K562 (cell line): ENCODE measurements around the gene ARL6IP4. TPM values are rescaled to one million over a fixed set of nuclear protein-coding genes. Genes with fewer than 3 reads are reported as not detected.

Experiments used
- GATAD2A ChIP-seq: fragments of 450-650 bp; IDR thresholded peaks from 2 replicates; pipeline ENCODE4 v1.6.1; 2017
- PHF20 ChIP-seq: fragments of 450-650 bp; IDR thresholded peaks from 2 replicates; pipeline ENCODE4 v1.6.1; 2018; ENCODE audit not compliant: partially characterized antibody
- RNF219 ChIP-seq: fragments of 250-450 bp; sonication (Bioruptor Pico); IDR thresholded peaks from 2 replicates; pipeline ENCODE4 v1.5.0; 2022; ENCODE audit warnings: mild to moderate bottlenecking
- RUNX1 ChIP-seq: sonication (generic); IDR thresholded peaks from 2 replicates; pipeline ENCODE4 v1.6.1; 2016; ENCODE audit warnings: antibody characterized with exemption, low read depth
- SMARCB1 ChIP-seq: IDR thresholded peaks from 2 replicates; pipeline ENCODE4 v1.6.1; 2011; ENCODE audit warnings: improper control_type of control experiment, low read depth; ENCODE audit not compliant: insufficient read length
- ZBTB1 ChIP-seq: sonication (generic); formaldehyde crosslinking; IDR thresholded peaks from 2 replicates; pipeline ENCODE4 v1.8.1; 2023; ENCODE audit warnings: missing genetic modification reagents, low read depth, mild to moderate bottlenecking, borderline replicate concordance
- ZBTB17 ChIP-seq: fragments of 450-650 bp; formaldehyde crosslinking; IDR thresholded peaks from 2 replicates; pipeline ENCODE4 v1.4.0; 2020; ENCODE audit warnings: mild to moderate bottlenecking
- ZNF407 ChIP-seq: fragments of 450-650 bp; IDR thresholded peaks from 2 replicates; pipeline ENCODE4 v1.6.1; 2016; ENCODE audit warnings: low read depth
- polyA plus RNA-seq, 8 experiments: library from polyadenylated mRNA; depleted of rRNA in 4 of 8; stranded (reverse) in 5 of 8; unstranded in 3 of 8; fragments of >200 nt; fragmentation: Nextera tagmentation in 2 of 8; fragmentation: Illumina TruSeq in 1 of 8; extraction: Ambion mirVana in 2 of 8; extraction: Trizol in 1 of 8; gene quantifications; 2 replicates each; pipeline versions ENCODE4 v1.2.1 to v1.2.3, GENCODE V29; 2011 to 2014; ENCODE audit warnings: inconsistent platforms in 1 of 8, missing spikeins in 1 of 8
- total RNA-seq, 7 experiments: library from RNA; depleted of rRNA in 6 of 7; stranded (reverse); fragments of >200 nt in 6 of 7; fragmentation: Illumina TruSeq in 2 of 7; extraction: Trizol in 2 of 7; gene quantifications; 2 replicates each; pipeline versions ENCODE4 v1.2.1 to v1.2.3, GENCODE V29; 2011 to 2021; ENCODE audit warnings: low replicate concordance in 1 of 7

The ARL6IP4 gene
- total and polyA plus RNA-seq, 9 of the 15 experiments (the other 6 are each of a cell fraction or from before 2014, with no cell fraction given) = 2.4 to 255 (median 151) TPM

GRCh38 chr12:123011701-123012100 is 31.2 kb downstream of the ARL6IP4 start (continued):
- TF ChIP-seq ZNF407 (no peak), GATAD2A (no peak), SMARCB1 (no peak), ZBTB1 (CRISPR knock-in tag) (no peak), PHF20 (no peak), RNF219 (CRISPR knock-in tag) (no peak), ZBTB17 (no peak), RUNX1 (no peak)
